ENCODE measurements around the gene TNNI2.

TNNI2 gene

GRCh38 chr11:1838426-1839144, at the start of gene TNNI2:
TSS of gene TNNI2 (plus strand) at chr11:1838981. CDS start at chr11:1839697, 716 bp downstream.
- no peaks in the 10 kb centered on the region for H3K9me3 ChIP-seq (ENCODE audit: control insufficient read depth, low read length)
- H3K4me3 ChIP-seq (ENCODE audit: low read depth, low read length): no peak within 1 kb of the TSS
- no peaks in the 10 kb centered on the region for H3K27me3 ChIP-seq (ENCODE audit: control insufficient read depth, insufficient read depth, low read length)
- TF ChIP-seq CTCF (IDR thresholded peaks at IDR 0.05): no peak
- H3K9ac ChIP-seq: no peak within 1 kb of the TSS
- no peaks in the 10 kb centered on the region for H3K79me2 ChIP-seq
- H2AFZ ChIP-seq: no peak within 1 kb of the TSS
- H3K4me1 ChIP-seq: no peaks in the 10 kb centered on the region
- H3K4me2 ChIP-seq (ENCODE audit: low read length): no peak within 1 kb of the TSS
- H3K36me3 ChIP-seq (ENCODE audit: control insufficient read depth, insufficient read depth, low read length): no peaks in the 10 kb centered on the region
- no peak within 1 kb of the TSS for H3K27ac ChIP-seq

- no peaks in the 10 kb centered on the region for H3K4me1 ChIP-seq
- no peaks in the 10 kb centered on the region for H3K27me3 ChIP-seq (ENCODE audit: control insufficient read depth, insufficient read depth, low read length)
- no peak overlapping the region for H2AFZ ChIP-seq
- no peaks in the 10 kb centered on the region for H3K9me3 ChIP-seq (ENCODE audit: control insufficient read depth, low read length)
- H3K27ac ChIP-seq: no peak overlapping the region
- no peak overlapping the region for H3K9ac ChIP-seq
- no peak overlapping the region for H3K4me3 ChIP-seq (ENCODE audit: low read depth, low read length)
- no peaks in the 10 kb centered on the region for H3K36me3 ChIP-seq (ENCODE audit: control insufficient read depth, insufficient read depth, low read length)
- no peak overlapping the region for H3K4me2 ChIP-seq (ENCODE audit: low read length)
- no peak for TF ChIP-seq CTCF (IDR thresholded peaks at IDR 0.05)
- no peaks in the 10 kb centered on the region for H3K79me2 ChIP-seq
These were observed 46.9 kb upstream of the TNNI2 start for GRCh38 chr11:1791912-1792311.

- H3K4me2 ChIP-seq (ENCODE audit: low read length): no peak overlapping the region
- no peak overlapping the region for H2AFZ ChIP-seq
- no peak overlapping the region for H3K9ac ChIP-seq
- no peak overlapping the region for H3K27ac ChIP-seq
- no peaks in the 10 kb centered on the region for H3K79me2 ChIP-seq
- H3K4me1 ChIP-seq: no peaks in the 10 kb centered on the region
- no peak overlapping the region for H3K4me3 ChIP-seq (ENCODE audit: low read depth, low read length)
- H3K9me3 ChIP-seq (ENCODE audit: control insufficient read depth, low read length): no peaks in the 10 kb centered on the region
- TF ChIP-seq CTCF (IDR thresholded peaks at IDR 0.05): no peak
- no peaks in the 10 kb centered on the region for H3K36me3 ChIP-seq (ENCODE audit: control insufficient read depth, insufficient read depth, low read length)
- H3K27me3 ChIP-seq (ENCODE audit: control insufficient read depth, insufficient read depth, low read length): no peaks in the 10 kb centered on the region
These were observed 46.3 kb upstream of the TNNI2 start for GRCh38 chr11:1792461-1792860.

- TF ChIP-seq CTCF (IDR thresholded peaks at IDR 0.05): no peak
- no peaks in the 10 kb centered on the region for H3K27me3 ChIP-seq (ENCODE audit: control insufficient read depth, insufficient read depth, low read length)
- no peaks in the 10 kb centered on the region for H3K9me3 ChIP-seq (ENCODE audit: control insufficient read depth, low read length)
- no peak overlapping the region for H3K4me2 ChIP-seq (ENCODE audit: low read length)
- no peak overlapping the region for H3K4me3 ChIP-seq (ENCODE audit: low read depth, low read length)
- no peak overlapping the region for H3K9ac ChIP-seq
- no peak overlapping the region for H2AFZ ChIP-seq
- no peaks in the 10 kb centered on the region for H3K4me1 ChIP-seq
- H3K36me3 ChIP-seq (ENCODE audit: control insufficient read depth, insufficient read depth, low read length): no peaks in the 10 kb centered on the region
- no peak overlapping the region for H3K27ac ChIP-seq
- no peaks in the 10 kb centered on the region for H3K79me2 ChIP-seq
These were observed 45.7 kb upstream of the TNNI2 start for GRCh38 chr11:1793081-1793480.

- H3K36me3 ChIP-seq (ENCODE audit: control insufficient read depth, insufficient read depth, low read length): no peaks in the 10 kb centered on the region
- no peak overlapping the region for H3K4me3 ChIP-seq (ENCODE audit: low read depth, low read length)
- no peaks in the 10 kb centered on the region for H3K9me3 ChIP-seq (ENCODE audit: control insufficient read depth, low read length)
- no peak for TF ChIP-seq CTCF (IDR thresholded peaks at IDR 0.05)
- H3K4me1 ChIP-seq: no peaks in the 10 kb centered on the region
- no peak overlapping the region for H3K9ac ChIP-seq
- H3K27me3 ChIP-seq (ENCODE audit: control insufficient read depth, insufficient read depth, low read length): no peaks in the 10 kb centered on the region
- no peak overlapping the region for H3K27ac ChIP-seq
- H3K79me2 ChIP-seq: no peaks in the 10 kb centered on the region
- H3K4me2 ChIP-seq (ENCODE audit: low read length): no peak overlapping the region
- H2AFZ ChIP-seq: no peak overlapping the region
These were observed 42.3 kb upstream of the TNNI2 start for GRCh38 chr11:1796413-1797011.
